HUES64 (cell line): Measurements from ENCODE around the gene SALL2.

Source experiments
- H3K27ac ChIP-seq: 2 replicates; pipeline ENCODE4 v1.7.0; 2013; ENCODE audit warnings: low read depth, low read length, inconsistent platforms
- H3K27me3 ChIP-seq: 2 replicates; pipeline ENCODE4 v1.6.1; 2013; ENCODE audit warnings: mild to moderate bottlenecking, low read length; ENCODE audit not compliant: insufficient read depth
- H3K36me3 ChIP-seq: 2 replicates; pipeline ENCODE4 v1.6.1; 2013; ENCODE audit warnings: mild to moderate bottlenecking, low read length; ENCODE audit not compliant: insufficient read depth
- H3K4me1 ChIP-seq: 2 replicates; pipeline ENCODE4 v1.6.1; 2013; ENCODE audit warnings: mild to moderate bottlenecking, low read length, moderate library complexity; ENCODE audit not compliant: insufficient read depth
- H3K4me3 ChIP-seq: 2 replicates; pipeline ENCODE4 v1.5.1; 2013; ENCODE audit warnings: mild to moderate bottlenecking, low read length, moderate library complexity
- H3K9ac ChIP-seq: 2 replicates; pipeline ENCODE4 v1.6.1; 2013; ENCODE audit warnings: mild to moderate bottlenecking, low read depth, low read length
- H3K9me3 ChIP-seq: 2 replicates; pipeline ENCODE4 v1.6.1; 2013; ENCODE audit warnings: low read depth, low read length; ENCODE audit not compliant: insufficient read depth
- WGBS: fragments of 150-250, 120-280 bp; methylation state at CpG from one replicate; pipeline ENCODE4 v1.1.7; 2013; ENCODE audit warnings: missing lambda C conversion rate; 5-methylcytosine and 5-hydroxymethylcytosine counted together

SALL2 gene

DNA sequence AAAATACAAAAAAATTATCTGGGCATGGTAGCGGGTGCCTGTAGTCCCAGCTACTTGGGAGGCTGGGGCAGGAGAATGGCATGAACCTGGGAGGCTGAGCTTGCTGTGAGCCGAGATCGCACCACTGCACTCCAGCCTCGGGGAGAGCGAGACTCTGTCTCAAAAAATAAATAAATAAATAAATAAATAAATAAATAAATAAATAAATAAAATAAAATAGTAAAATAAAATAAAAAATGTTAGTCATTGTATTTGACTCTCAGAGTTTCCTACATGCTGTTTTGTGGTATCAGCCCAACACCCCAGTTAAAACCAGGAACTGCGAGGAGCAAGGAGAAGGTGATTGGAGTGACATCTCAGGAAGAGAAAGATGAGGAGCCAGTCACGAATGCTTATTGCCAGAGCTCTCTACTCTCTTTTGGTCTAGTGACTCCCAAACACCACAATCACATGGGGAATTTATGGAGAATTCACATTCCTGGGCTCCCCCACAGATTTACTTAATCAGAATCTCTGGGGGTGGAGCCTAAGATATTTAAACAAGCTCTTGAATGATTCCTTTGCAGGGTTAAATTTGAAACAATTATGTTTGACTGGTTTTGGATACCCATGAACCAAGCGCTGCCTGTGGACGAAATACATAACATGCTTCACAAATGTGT, 15.4 kb upstream of the SALL2 start:
- Histone ChIP-seq H3K9ac (no peak overlapping the region), H3K36me3 (no peaks in the 10 kb centered on the region), H3K9me3 (no peaks in the 10 kb centered on the region), H3K4me3 (no peak overlapping the region), H3K4me1 (peaks cover 47% of the 10 kb centered on the region), H3K27ac (peak overlapping the region; percentile 28), H3K27me3 (no peaks in the 10 kb centered on the region)
- 88% methylated on average over 6 of the region's 9 CpGs for WGBS

- Histone ChIP-seq H3K4me1 (peaks cover 50% of the 10 kb centered on the region), H3K9me3 (no peaks in the 10 kb centered on the region), H3K27me3 (no peaks in the 10 kb centered on the region), H3K36me3 (no peaks in the 10 kb centered on the region), H3K9ac (peak overlapping the region; percentile 10; the same call in 1 of the 2 replicates), H3K4me3 (peak overlapping the region; percentile 18), H3K27ac (peak overlapping the region; percentile 86)
- 11% methylated on average over 3 of the region's 3 CpGs for WGBS
These were observed 13.2 kb upstream of the SALL2 start for GRCh38 chr14:21539189-21539940.

DNA sequence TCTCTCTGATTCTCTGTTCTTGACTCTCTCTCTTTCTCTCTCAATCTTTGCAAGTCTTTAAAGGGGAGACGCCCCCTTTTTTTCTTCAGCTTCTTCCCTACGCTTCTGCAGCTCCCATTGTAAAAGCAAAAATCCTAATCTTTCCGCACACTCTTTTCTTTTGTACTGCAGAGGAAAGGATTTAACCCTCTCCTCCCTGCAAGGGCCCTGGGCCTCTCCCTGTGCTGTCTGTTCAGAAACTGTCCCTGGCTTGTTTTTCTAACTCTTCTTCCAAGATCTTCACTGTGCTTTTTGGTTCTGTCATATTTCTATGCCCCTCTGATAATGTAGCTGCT, 10.9 kb upstream of the SALL2 start:
- H3K36me3 ChIP-seq = 0 out of 2 replicates have a peak, but pooled peaks cover under 1% of the 10 kb centered on the region
- no peaks in the 10 kb centered on the region for H3K27me3 ChIP-seq
- peak overlapping the region; percentile 86 for H3K9ac ChIP-seq
- 0% methylated on average over 3 of the region's 3 CpGs for WGBS
- H3K27ac ChIP-seq = peak overlapping the region; percentile 95
- no peaks in the 10 kb centered on the region for H3K9me3 ChIP-seq
- H3K4me3 ChIP-seq = peak overlapping the region; percentile 93
- H3K4me1 ChIP-seq = peaks cover 49% of the 10 kb centered on the region

DNA sequence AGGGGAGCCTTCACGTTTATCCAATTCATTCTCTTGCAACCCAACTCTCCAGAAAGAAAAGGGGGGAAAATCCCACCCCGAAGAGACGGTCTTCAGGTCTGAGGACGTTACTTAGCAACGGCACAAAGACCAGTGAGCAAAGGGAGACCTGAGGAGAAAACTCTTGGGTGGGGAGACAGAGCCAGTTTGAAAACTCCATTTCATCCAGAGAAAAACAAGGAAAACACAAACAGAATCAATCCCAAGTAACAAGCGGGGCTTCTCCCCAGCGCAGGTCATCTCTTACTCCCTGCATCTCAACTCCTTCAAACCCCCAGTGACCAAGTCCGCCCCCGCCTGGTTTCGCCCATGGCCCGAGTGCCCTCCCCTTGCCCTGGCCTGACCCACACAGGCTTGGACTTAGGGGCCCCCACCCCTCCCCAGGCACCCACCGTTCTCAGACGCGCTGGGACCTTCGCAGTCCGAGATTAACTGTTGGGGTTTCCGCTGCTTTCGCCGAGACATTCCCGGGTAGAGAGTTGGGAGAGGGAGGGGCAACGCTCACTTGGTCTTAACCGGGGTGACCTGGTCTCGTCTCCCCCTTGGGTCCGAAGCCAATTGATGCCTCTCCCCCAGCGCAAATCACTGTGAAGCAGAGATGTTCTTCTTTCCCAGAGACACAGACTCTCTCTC, 10.4 kb upstream of the SALL2 start:
- under 1% methylated on average over 25 of the region's 25 CpGs for WGBS
- Histone ChIP-seq H3K4me3 (peak overlapping the region; percentile 93), H3K4me1 (peaks cover 45% of the 10 kb centered on the region), H3K36me3 (0 out of 2 replicates have a peak, but pooled peaks cover 3% of the 10 kb centered on the region), H3K27me3 (no peaks in the 10 kb centered on the region), H3K27ac (peak overlapping the region; percentile 95), H3K9ac (peak overlapping the region; percentile 86), H3K9me3 (no peaks in the 10 kb centered on the region)

DNA sequence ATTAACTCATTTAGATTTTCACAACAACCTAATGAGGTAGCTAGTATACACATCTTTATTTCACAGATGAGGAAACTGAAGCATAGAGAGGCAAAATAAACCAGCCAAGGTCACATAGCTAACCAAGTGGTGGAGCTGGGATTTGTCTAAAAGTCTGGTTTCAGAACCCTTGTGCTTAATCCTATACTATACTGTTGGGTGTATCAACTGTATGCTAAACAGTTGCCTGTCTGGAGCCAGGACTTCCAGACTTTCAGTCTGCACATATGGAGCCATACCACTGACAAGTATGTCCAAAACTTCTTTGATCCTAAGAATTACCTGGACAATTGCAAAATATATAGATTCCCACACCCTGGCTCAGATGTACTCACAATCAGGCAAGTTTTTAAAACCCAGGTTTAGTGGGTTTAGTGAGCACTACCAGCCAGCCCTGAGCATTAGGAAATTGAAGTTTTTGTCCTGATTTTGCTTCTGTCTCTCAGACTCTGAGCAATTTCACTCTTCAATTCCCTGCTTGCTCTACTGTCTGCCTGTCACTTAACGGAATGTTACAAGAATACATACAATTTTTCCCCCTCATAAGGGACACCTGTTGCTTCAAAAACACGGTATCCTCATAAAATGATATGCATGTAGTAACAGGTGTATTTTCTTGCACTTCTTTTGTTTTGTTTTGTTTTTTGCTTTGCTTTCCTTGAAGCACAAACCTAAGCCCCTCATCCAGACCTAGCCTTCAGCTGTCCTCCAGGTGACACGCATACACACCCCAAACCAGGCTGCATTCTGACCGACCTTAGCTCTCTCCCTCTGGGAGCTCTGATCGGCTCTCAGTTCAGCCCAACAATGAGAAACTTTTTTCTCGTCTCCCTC, 9.6 kb upstream of the SALL2 start:
- Histone ChIP-seq H3K36me3 (peaks cover 5% of the 10 kb centered on the region; the same call in 1 of the 2 replicates), H3K4me3 (peak overlapping the region; percentile 93), H3K4me1 (peaks cover 47% of the 10 kb centered on the region), H3K9me3 (no peaks in the 10 kb centered on the region), H3K9ac (peak overlapping the region; percentile 86), H3K27me3 (no peaks in the 10 kb centered on the region), H3K27ac (peak overlapping the region; percentile 95)
- 2% methylated on average over 5 of the region's 6 CpGs for WGBS

- Histone ChIP-seq H3K9ac (peak overlapping the region; percentile 86), H3K9me3 (no peaks in the 10 kb centered on the region), H3K4me1 (peaks cover 47% of the 10 kb centered on the region), H3K36me3 (peaks cover 8% of the 10 kb centered on the region; the same call in 1 of the 2 replicates), H3K27ac (peak overlapping the region; percentile 95), H3K27me3 (no peaks in the 10 kb centered on the region), H3K4me3 (peak overlapping the region; percentile 93)
- 2% methylated on average over 4 of the region's 4 CpGs for WGBS
These were observed 8.4 kb upstream of the SALL2 start for GRCh38 chr14:21534576-21534975.

DNA sequence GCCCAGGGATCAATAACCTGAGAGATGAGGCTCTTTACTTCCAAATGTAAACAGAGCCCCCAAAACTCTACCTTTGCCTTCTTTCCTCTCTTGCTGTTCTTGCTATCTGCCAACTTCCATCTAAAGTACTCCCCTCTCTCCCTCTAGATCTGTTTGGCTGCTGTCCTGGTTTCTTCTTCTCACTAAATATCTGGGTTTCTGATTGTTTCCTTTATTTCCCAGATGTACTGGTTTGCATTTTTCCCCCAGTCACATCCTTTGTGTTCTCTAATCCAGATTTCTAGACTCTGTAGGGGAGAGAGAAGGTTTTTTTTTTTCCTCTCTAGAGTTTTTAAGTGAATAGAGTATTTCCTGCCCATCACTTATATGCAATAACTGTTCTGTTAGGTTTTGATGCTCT, 7.1 kb upstream of the SALL2 start:
- Histone ChIP-seq H3K27me3 (no peaks in the 10 kb centered on the region), H3K4me3 (no peak overlapping the region; the same call in 1 of the 2 replicates), H3K9me3 (no peaks in the 10 kb centered on the region), H3K9ac (no peak overlapping the region; the same call in 1 of the 2 replicates), H3K27ac (peak overlapping the region; percentile 95), H3K36me3 (peaks cover 16% of the 10 kb centered on the region; the same call in 1 of the 2 replicates), H3K4me1 (peaks cover 47% of the 10 kb centered on the region)

GRCh38 chr14:21529515-21529914, 3.4 kb upstream of the SALL2 start:
- peak overlapping the region; percentile 98 for H3K27ac ChIP-seq
- H3K4me3 ChIP-seq = no peak overlapping the region
- peaks cover 30% of the 10 kb centered on the region for H3K36me3 ChIP-seq
- 100% methylated on average over 1 of the region's 1 CpG for WGBS
- no peak overlapping the region for H3K9ac ChIP-seq
- H3K9me3 ChIP-seq = no peaks in the 10 kb centered on the region
- no peaks in the 10 kb centered on the region for H3K27me3 ChIP-seq
- H3K4me1 ChIP-seq = peaks cover 53% of the 10 kb centered on the region

DNA sequence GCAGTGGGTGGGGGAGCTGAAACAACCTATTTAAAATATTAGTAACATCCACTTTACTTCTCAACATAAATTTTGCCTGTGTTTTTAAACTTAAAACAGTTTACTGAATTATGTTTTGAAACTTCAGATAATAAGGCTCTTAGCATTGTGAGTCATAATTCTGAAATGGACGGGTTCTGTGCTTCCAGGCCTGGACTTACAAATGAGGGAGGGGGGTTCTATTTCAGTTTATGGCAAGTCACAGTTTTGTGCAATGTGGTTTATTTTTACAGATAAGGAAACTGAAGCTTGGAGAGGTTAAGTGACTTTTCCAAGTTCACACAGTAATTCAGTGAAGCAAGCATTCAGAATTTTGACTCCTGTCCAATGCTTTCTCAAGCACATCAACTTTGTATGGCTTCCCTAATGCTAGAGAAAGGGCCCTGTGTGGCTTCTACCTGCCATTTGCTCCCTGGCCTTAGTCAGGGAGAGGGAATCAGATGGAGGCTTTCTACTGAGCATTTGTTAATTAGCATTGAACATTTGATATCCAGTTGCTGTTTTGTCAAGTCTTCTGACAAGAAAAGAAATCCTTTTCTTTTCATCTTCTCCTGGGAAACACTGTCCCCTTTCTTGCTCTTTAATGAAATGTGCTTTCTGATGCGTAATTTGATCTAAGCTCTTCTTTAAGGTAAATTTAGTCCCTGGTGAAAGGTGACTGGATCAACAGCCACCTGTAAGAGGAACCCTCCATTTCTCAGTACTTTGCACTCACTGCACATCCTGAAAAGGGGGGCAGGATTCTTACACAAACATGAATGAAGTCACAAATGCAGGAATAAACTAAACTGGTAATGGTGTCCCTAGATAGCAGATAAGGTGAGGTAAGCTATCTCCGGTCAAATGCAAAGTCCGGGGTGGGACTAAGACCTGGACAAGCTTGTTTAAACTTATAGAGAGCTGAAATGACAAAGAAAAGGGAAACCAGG, 2.5 kb upstream of the SALL2 start:
- peaks cover 38% of the 10 kb centered on the region for H3K36me3 ChIP-seq
- WGBS = 86% methylated on average over 4 of the region's 4 CpGs
- H3K4me3 ChIP-seq = no peak overlapping the region; the same call in 1 of the 2 replicates
- no peaks in the 10 kb centered on the region for H3K9me3 ChIP-seq
- peak overlapping the region; percentile 98 for H3K27ac ChIP-seq
- peak overlapping the region; percentile 88 for H3K9ac ChIP-seq
- no peaks in the 10 kb centered on the region for H3K27me3 ChIP-seq
- H3K4me1 ChIP-seq = peaks cover 53% of the 10 kb centered on the region

- Histone ChIP-seq H3K27me3 (no peaks in the 10 kb centered on the region), H3K4me1 (peaks cover 55% of the 10 kb centered on the region), H3K27ac (peak overlapping the region; percentile 98), H3K36me3 (peaks cover 52% of the 10 kb centered on the region), H3K4me3 (peak overlapping the region; percentile 73), H3K9ac (peak overlapping the region; percentile 88), H3K9me3 (no peaks in the 10 kb centered on the region)
- 38% methylated on average over 1 of the region's 1 CpG for WGBS
These were observed 1.2 kb upstream of the SALL2 start for GRCh38 chr14:21527318-21527679.
